GM10248 (cell line): ENCODE results near the gene MAP3K4.
"Not testable (repeated sequence)": the region's sequence is repeated elsewhere in the genome, so short reads cannot be mapped to it uniquely, and the experiment has no call there.

Experiments
- CTCF ChIA-PET: fragments of 300-600 bp; sonication (Branson Sonifier 250); formaldehyde crosslinking; extraction: SDS; loops from one replicate; lab custom pipeline; 2021; ENCODE audit warnings: antibody characterized with exemption; lab: Yijun Ruan, JAX
- POLR2A ChIA-PET: fragments of 350-650 bp; sonication (Branson Sonifier 250); formaldehyde crosslinking; extraction: SDS; loops from one replicate; lab custom pipeline; 2020; ENCODE audit warnings: antibody characterized with exemption; lab: Yijun Ruan, JAX
- DNase-seq: peaks from one replicate; pipeline ENCODE4 v3.0.0; 2012; ENCODE audit errors: extremely low spot score
- CTCF ChIP-seq: IDR thresholded peaks from 2 replicates; pipeline ENCODE4 v1.5.1; 2012; ENCODE audit warnings: mild to moderate bottlenecking, low read depth; ENCODE audit errors: extremely low read depth, missing control alignments, control extremely low read depth

Gene MAP3K4

GRCh38 chr6:161111261-161111660 is 119.7 kb downstream of the MAP3K4 start:
- POLR2A ChIA-PET: no interaction called here
- CTCF ChIA-PET: interaction anchor here (0.6 to 1.5 kb wide), 3 partner anchors 10 to 103 kb away, joined by 3 read pairs; no protein-coding TSS in a partner anchor
- no peak for TF ChIP-seq CTCF
- no peak for DNase-seq

- ChIA-PET POLR2A (no interaction called here), CTCF (interaction anchor here (0.9 to 1.1 kb wide), 2 partner anchors 25 to 255 kb away, joined by 3 read pairs; no protein-coding TSS in a partner anchor)
- DNase-seq: no peak
- no peak for TF ChIP-seq CTCF
Measured at GRCh38 chr6:161115468-161115867, 123.9 kb downstream of the MAP3K4 start.

GRCh38 chr6:161116554-161116953 is 125.0 kb downstream of the MAP3K4 start:
- no peak for DNase-seq
- TF ChIP-seq CTCF: no peak
- ChIA-PET POLR2A (no interaction called here), CTCF (interaction anchor here (1.1 to 1.3 kb wide), 2 partner anchors 9 to 12 kb away, joined by 3 read pairs; no protein-coding TSS in a partner anchor)

GRCh38 chr6:161117308-161117707 is 125.7 kb downstream of the MAP3K4 start:
- TF ChIP-seq CTCF: no peak
- DNase-seq: no peak
- ChIA-PET CTCF (interaction anchor here (0.9 to 1.3 kb wide), 5 partner anchors 8 to 24 kb away, joined by 3 to 4 read pairs (median 3); no protein-coding TSS in a partner anchor), POLR2A (no interaction called here)

GRCh38 chr6:161117942-161118341 is 126.4 kb downstream of the MAP3K4 start:
- TF ChIP-seq CTCF: no peak
- POLR2A ChIA-PET: no interaction called here
- CTCF ChIA-PET: interaction anchor here (1.1 to 1.3 kb wide), 3 partner anchors 10 to 25 kb away, joined by 3 to 4 read pairs (median 3); no protein-coding TSS in a partner anchor
- no peak for DNase-seq

GRCh38 chr6:161123319-161123718 is 131.8 kb downstream of the MAP3K4 start:
- CTCF ChIA-PET: interaction anchor here (1.1 kb wide), 3 partner anchors 12 to 248 kb away, joined by 3 to 4 read pairs (median 3); no protein-coding TSS in a partner anchor
- POLR2A ChIA-PET, DNase-seq: not testable (repeated sequence)

GRCh38 chr6:161125591-161125990 is 134.0 kb downstream of the MAP3K4 start:
- TF ChIP-seq CTCF: no peak
- ChIA-PET CTCF (interaction anchor here (1.0 to 3.2 kb wide), 3 partner anchors 8 to 14 kb away, joined by 3 to 12 read pairs (median 3); no protein-coding TSS in a partner anchor), POLR2A (no interaction called here)
- DNase-seq: no peak
